GM15510 (cell line): ENCODE measurements around the gene ICOS.

Experiments
- POLR2A ChIP-seq: IDR thresholded peaks from 3 replicates; pipeline ENCODE4 v1.6.1; 2011; ENCODE audit warnings: borderline replicate concordance; ENCODE audit not compliant: insufficient read length; ENCODE audit errors: extremely low read depth

Gene ICOS

DNA sequence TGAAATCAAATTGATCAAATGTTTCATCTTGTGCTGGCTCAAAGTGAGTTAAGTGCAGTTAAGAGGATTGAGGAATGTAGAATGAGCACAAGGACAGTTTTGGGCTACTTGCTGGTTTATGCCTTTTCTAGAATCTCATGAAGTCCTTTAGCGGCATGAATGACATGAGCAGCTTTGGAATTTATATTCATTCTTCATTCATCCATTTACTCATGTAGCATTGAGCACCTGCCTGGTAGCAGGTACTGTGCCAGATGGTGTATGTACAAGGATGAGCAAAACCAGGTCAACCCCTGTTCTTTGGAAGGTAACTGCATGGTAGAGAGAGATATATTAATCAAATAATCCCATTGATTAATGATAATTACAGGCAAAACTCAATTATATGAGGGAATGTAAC lies 1.2 kb downstream of the ICOS start:
- no peak for TF ChIP-seq POLR2A

DNA sequence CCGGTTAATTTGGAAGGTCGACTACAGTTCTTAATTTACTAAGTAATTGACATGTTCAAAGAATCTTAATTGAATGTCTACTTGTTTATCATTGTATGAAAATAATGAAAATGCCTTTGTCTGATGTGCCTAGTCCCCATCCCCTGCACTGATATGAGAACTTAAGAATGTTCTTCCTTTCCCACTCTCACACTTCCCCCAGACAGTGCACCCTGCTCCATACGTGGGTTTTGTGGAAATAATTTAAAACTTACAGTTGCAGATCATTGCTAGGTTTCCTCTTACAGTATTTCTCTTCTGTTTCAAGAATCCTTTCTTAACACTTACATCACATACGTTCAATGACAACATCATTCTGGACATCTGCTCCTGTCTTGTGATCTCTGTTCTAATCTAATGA lies 3.5 kb downstream of the ICOS start:
- TF ChIP-seq POLR2A: no peak

DNA sequence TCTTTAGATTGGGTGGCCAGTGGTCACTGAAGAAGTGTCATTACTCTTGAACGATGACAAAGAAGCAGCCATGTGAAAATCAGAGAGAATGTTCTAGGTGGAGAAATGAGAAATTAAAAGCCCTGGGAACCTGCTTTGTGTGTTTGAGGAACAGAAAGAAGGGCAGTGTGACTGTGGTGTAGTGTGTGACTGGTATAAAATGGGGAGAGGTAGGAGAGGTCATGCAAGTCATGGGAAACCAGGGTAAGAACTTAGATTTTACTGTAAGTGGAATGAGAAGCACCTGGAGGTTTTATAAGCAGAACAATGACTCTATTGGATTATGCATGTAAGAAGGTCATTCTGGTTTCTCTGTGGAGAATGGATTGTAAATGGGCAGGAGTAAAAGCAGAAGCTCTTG lies 12.2 kb downstream of the ICOS start:
- no peak for TF ChIP-seq POLR2A

DNA sequence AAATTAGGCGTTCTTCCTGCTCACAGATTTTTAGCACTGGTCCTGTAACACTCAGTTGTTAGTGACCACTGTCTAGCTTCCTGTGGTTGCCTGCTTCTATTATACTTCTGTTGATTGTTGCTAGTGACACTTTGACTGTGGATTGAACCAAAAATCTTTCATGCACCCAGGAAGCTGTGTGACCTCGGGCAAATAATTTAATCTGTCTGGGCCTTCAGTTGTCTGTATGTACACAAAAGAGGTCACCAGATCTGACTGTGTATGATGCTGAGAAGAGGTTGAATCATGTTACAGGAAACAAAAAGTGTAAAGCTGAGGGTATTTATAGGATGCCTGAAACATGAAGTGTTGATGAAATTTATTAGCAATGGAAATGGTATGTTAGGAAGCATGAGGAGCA lies 12.7 kb downstream of the ICOS start:
- no peak for TF ChIP-seq POLR2A

DNA sequence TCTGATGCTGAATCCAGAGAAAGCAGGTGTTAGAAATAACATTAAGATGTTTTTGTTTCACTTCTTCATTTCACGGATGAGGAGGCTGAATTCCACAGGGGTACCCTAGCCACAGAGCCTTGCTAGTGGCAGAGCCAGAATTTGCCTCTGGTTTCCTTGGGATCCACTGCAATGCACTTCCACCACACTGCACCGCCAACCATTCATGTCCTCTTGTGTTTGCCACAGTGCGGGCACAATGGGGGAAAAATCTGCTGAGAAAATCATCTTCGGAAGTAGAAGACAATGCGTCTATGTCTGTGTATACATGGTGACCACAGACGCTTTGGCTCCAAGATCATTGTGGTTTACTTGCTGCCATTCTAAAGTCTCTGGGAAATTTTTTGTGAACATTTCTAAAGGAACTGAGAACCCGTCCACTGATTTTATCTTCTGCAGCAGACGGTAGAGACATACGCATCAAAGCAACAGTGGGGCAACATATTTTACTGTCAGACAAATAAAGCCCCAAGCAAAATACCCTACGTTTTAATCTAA lies 14.9 kb downstream of the ICOS start:
- no peak for TF ChIP-seq POLR2A

DNA sequence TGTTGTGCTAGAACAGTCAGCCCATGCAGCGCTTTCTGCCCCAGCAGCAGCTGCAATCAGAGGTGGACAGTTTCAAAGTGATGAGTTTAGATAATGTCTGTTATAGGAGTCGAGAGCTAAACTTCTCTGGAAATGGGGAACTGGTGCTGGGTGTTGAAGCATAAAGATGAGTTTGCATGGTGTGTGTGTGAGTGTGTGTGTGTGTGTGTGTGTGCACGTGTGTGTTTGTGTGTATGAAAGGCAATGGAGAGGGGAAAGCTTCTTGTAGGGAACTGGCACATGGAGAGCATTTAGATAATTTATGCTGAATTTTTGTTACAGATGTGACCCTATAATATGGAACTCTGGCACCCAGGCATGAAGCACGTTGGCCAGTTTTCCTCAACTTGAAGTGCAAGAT lies 22.7 kb downstream of the ICOS start:
- TF ChIP-seq POLR2A: no peak

DNA sequence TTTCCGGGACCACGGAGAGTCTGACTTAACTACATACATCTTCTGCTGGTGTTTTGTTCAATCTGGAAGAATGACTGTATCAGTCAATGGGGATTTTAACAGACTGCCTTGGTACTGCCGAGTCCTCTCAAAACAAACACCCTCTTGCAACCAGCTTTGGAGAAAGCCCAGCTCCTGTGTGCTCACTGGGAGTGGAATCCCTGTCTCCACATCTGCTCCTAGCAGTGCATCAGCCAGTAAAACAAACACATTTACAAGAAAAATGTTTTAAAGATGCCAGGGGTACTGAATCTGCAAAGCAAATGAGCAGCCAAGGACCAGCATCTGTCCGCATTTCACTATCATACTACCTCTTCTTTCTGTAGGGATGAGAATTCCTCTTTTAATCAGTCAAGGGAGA lies 23.1 kb downstream of the ICOS start:
- TF ChIP-seq POLR2A: no peak

DNA sequence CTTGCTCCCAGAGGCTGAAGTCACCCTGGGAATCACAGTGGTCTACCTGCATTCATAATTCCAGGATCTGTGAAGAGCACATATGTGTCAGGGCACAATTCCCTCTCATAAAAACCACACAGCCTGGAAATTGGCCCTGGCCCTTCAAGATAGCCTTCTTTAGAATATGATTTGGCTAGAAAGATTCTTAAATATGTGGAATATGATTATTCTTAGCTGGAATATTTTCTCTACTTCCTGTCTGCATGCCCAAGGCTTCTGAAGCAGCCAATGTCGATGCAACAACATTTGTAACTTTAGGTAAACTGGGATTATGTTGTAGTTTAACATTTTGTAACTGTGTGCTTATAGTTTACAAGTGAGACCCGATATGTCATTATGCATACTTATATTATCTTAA lies 24.2 kb downstream of the ICOS start:
- no peak for TF ChIP-seq POLR2A

DNA sequence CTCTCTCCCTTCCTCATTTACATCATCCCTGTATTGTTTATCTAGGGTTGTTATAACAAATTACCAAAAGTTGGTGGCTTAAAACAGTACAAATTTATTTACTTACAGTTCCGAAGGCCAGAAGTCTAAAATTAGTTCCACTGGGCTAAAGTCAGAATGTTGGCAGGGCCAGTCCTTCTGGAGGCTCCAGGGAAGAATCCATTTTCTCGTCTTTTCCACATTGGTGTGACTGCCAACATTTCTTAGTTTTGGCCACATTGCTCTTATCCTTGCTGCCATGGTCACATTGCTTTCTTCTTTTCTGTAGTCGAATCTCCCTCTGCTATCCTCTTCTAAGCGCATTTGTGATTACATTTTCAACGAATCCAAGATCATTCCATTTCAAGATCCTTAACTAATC lies 34.7 kb downstream of the ICOS start:
- TF ChIP-seq POLR2A: no peak

DNA sequence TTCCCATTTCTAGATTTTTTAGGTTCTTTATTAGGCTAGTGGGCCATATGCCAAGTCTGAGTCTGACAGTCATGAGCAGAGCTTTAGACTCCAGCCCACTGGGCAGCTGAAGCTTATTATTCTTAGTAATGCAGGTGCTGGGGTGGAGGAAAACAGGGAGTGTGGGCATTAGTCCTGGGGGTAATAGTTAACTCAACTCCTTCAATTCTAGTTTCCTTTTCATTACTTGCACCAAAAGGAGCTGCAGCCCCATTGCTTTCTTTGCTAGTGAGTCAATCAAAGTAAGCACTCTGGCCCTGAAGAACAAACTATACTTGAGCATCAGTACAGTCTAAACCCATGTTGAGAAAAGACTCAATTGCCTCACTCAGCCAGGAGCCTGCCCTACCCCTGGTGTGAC lies 35.5 kb downstream of the ICOS start:
- TF ChIP-seq POLR2A: no peak

DNA sequence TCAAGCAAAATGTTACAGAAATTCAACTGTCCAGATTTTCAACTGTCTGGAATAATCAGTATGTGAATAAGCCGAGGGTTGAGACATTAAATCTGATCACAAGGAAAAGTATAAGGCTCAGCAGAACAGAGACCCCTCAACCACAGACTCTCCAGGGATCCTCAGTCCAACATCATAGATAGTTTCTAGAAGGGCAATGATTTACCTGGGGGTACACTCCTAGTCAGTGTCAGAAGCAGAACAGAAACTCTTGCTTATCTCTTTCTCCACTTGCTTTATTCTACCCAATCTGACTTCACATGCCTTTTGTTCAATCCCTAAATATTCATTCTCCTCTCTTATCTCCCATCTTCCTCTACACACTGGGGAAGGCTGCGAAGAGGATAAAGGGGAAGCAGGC lies 36.4 kb downstream of the ICOS start:
- TF ChIP-seq POLR2A: no peak

DNA sequence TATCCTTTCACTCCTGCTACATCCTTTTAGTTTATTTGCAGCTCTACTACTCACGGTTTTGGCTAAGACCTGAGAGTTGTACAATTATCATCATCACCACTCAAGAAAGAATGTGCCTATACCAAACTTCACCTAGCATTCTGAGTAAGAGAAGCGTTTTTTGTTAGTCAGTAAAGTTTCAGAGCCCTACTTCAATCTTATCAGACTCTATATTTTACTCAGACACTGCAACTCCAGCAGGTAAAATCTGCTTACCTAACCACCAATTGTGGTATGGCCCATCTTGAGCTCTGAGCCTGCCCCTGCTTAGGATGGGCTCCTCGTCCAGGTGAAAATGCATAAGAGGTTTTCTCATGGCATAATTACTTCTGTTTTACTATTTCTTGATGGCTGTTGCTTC lies 37.1 kb downstream of the ICOS start:
- no peak for TF ChIP-seq POLR2A

DNA sequence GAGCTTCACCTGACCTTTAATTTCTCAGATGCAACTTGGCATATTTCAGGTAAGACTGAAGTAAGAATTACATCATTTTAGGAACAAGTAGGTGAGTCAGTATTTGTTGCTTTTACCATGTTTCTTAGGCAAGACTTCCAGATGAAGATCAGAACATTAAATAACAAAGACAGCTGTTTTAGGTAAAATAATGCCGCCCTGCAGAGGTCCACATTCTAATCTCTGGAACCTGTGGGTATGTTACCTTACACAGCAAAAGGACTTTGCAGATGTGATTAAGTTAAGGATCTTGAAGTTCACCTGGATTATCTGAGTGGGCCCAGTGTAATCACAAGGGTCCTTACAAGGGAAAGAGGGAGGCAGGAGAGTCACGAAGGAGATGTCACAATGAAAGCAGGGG lies 39.3 kb downstream of the ICOS start:
- no peak for TF ChIP-seq POLR2A

DNA sequence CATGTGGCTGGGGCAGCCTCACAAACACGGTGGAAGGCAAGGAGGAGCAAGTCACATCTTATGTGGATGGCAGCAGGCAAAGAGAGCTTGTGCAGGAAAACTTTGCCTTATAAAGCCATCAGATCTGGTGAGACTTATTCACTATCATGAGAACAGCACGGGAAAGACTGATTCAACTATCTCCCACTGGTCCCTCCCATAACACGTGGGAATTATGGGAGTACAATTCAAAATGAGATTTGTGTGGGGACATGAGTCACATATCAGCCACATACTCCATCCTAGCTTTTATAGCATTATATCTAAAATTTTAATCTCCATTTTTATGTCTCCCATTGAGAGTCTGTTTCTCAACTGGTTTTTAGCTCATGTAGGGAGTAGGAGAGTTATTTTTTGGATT lies 45.7 kb downstream of the ICOS start:
- TF ChIP-seq POLR2A: no peak

DNA sequence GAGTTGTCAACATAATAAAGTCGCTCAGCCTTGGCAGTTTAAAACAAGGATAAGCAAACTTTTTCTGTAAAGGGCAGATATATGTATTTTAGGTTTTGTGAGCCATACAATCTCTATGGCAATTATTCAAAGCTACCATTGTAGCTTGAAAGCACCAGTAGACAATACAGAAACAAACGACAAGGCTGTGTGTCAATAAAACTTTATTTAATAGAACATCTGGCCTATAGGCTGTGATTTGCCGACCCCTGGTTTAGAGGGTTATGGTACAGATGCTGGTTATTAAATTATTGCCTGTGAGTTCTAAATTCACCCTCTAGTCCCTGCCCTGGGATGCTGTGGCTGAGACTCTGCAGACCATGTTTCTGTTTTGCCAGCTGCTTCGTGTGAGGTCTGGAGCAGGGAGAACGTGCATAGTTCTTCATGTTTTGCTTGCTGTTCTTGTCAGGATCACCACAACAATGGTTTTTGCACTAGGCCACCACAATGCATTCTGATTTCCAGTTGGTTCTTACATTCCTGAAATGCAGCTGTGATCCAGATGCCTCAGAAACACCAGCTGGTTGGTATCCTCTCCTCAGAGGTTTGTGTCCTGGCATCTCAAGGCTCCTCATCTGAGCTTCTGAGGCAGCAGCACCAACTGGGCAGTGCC lies 46.6 kb downstream of the ICOS start:
- TF ChIP-seq POLR2A: no peak

DNA sequence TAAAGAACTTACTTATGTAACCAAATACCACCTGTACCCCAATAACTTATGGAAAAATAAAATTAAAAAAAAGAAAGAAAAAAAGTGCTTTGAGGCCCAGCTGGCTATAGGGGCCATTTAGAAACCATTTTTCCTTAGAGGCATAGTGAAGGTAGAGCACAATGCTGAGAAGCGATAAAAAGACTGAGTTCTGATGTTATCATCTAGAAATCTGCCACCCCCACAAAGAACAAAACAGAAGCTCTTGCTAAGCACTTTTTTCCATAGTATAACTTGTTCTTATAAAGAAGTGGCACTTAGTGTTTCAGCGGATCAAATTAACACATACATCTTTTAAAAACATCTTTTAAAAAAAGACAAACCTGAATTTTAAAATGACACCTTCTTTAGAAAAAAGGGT lies 51.4 kb downstream of the ICOS start:
- TF ChIP-seq POLR2A: no peak
